ENCODE measurements around the gene UQCRH.
"Not testable (repeated sequence)": the region's sequence is repeated elsewhere in the genome, so short reads cannot be mapped to it uniquely, and the experiment has no call there.

The UQCRH gene

GRCh38 chr1:46298387-46298786 lies 5.1 kb upstream of the UQCRH start:
- no peak for DNase-seq (ENCODE audit: low read depth in 2 of 3, low spot score in 2 of 3)

- no peak for DNase-seq (ENCODE audit: low read depth in 2 of 3, low spot score in 2 of 3)
These were observed 2.7 kb upstream of the UQCRH start for GRCh38 chr1:46300673-46301405.

GRCh38 chr1:46301406-46301807 lies 2.1 kb upstream of the UQCRH start:
- DNase-seq (ENCODE audit: low read depth in 2 of 3, low spot score in 2 of 3): no peak

GRCh38 chr1:46301808-46302640 lies 1.5 kb upstream of the UQCRH start:
- peak; percentile 14 to 37 (median 32) for DNase-seq (ENCODE audit: low read depth in 2 of 3, low spot score in 2 of 3)

- peak in 1 of 3 experiments; percentile 19 for DNase-seq (ENCODE audit: low read depth in 2 of 3, low spot score in 2 of 3)
These were observed 859 bp upstream of the UQCRH start for GRCh38 chr1:46302641-46303037.

- DNase-seq (ENCODE audit: low read depth in 2 of 3, low spot score in 2 of 3): no peak
These were observed 401 bp downstream of the UQCRH start for GRCh38 chr1:46303872-46304326.

GRCh38 chr1:46306159-46306530 lies 2.6 kb downstream of the UQCRH start:
- no peak for DNase-seq (ENCODE audit: low read depth in 2 of 3, low spot score in 2 of 3)

- DNase-seq (ENCODE audit: low read depth in 2 of 3, low spot score in 2 of 3): no peak
These were observed 6.1 kb downstream of the UQCRH start for GRCh38 chr1:46309401-46310159.

- DNase-seq (ENCODE audit: low read depth in 2 of 3, low spot score in 2 of 3): no peak
These were observed 6.8 kb downstream of the UQCRH start for GRCh38 chr1:46310321-46310720.

- DNase-seq (ENCODE audit: low read depth in 2 of 3, low spot score in 2 of 3): no peak
These were observed 12.3 kb downstream of the UQCRH start for GRCh38 chr1:46315669-46316403.

- no peak for DNase-seq (ENCODE audit: low read depth in 2 of 3, low spot score in 2 of 3)
These were observed 13.8 kb downstream of the UQCRH start for GRCh38 chr1:46317323-46317722.

GRCh38 chr1:46319301-46319700 lies 15.8 kb downstream of the UQCRH start:
- DNase-seq (ENCODE audit: low read depth in 2 of 3, low spot score in 2 of 3): not testable (repeated sequence)

GRCh38 chr1:46319960-46320914 lies 16.7 kb downstream of the UQCRH start:
- not testable (repeated sequence) for DNase-seq (ENCODE audit: low read depth in 2 of 3, low spot score in 2 of 3)

GRCh38 chr1:46322191-46322590 lies 18.7 kb downstream of the UQCRH start:
- not testable (repeated sequence) for DNase-seq (ENCODE audit: low read depth in 2 of 3, low spot score in 2 of 3)

- not testable (repeated sequence) for DNase-seq (ENCODE audit: low read depth in 2 of 3, low spot score in 2 of 3)
These were observed 22.0 kb downstream of the UQCRH start for GRCh38 chr1:46325285-46326076.

- DNase-seq (ENCODE audit: low read depth in 2 of 3, low spot score in 2 of 3): not testable (repeated sequence)
These were observed 24.7 kb downstream of the UQCRH start for GRCh38 chr1:46328182-46328581.

GRCh38 chr1:46329807-46330206 lies 26.3 kb downstream of the UQCRH start:
- DNase-seq (ENCODE audit: low read depth in 2 of 3, low spot score in 2 of 3): not testable (repeated sequence)

- DNase-seq (ENCODE audit: low read depth in 2 of 3, low spot score in 2 of 3): not testable (repeated sequence)
These were observed 26.9 kb downstream of the UQCRH start for GRCh38 chr1:46330381-46330780.
